Smooth muscle cell (in vitro differentiated cells): Measurements from ENCODE around the gene USP40. TPM values are rescaled to one million over a fixed set of nuclear protein-coding genes. Genes with fewer than 3 reads are reported as not detected.

Experiments
- DNase-seq: peaks from one replicate; lab custom pipeline; 2025; ENCODE audit not compliant: unreplicated experiment; lab: John Stamatoyannopoulos, UW
- H2AFZ ChIP-seq: fragments of 200-600 bp; sonication (generic); 2 replicates; pipeline ENCODE4 v1.6.0; 2016; ENCODE audit warnings: antibody characterized with exemption, low read depth, mild to moderate bottlenecking
- H3F3A ChIP-seq: fragments of 200-600 bp; sonication (generic); 2 replicates; pipeline ENCODE4 v1.6.0; 2017; ENCODE audit warnings: antibody characterized with exemption, low read depth
- H3K27ac ChIP-seq: fragments of 200-600 bp; sonication (generic); 2 replicates; pipeline ENCODE4 v1.5.1; 2016; ENCODE audit warnings: low read depth, mild to moderate bottlenecking
- H3K27me3 ChIP-seq: fragments of 200-600 bp; sonication (generic); 2 replicates; pipeline ENCODE4 v1.6.1; 2016; ENCODE audit warnings: low read depth, mild to moderate bottlenecking
- H3K36me3 ChIP-seq: fragments of 200-600 bp; sonication (generic); 2 replicates; pipeline ENCODE4 v1.5.1; 2016; ENCODE audit warnings: low read depth
- H3K4me1 ChIP-seq: fragments of 200-600 bp; sonication (generic); 2 replicates; pipeline ENCODE4 v1.5.1; 2016; ENCODE audit warnings: low read depth
- H3K4me2 ChIP-seq: fragments of 200-600 bp; sonication (generic); 2 replicates; pipeline ENCODE4 v1.6.0; 2016; ENCODE audit warnings: mild to moderate bottlenecking
- H3K4me3 ChIP-seq: fragments of 200-600 bp; sonication (generic); 2 replicates; pipeline ENCODE4 v1.5.1; 2016; ENCODE audit warnings: mild to moderate bottlenecking
- H3K79me2 ChIP-seq: fragments of 200-600 bp; sonication (generic); 2 replicates; pipeline ENCODE4 v1.6.0; 2016; ENCODE audit warnings: low read depth, mild to moderate bottlenecking
- H3K9ac ChIP-seq: fragments of 200-600 bp; sonication (generic); 2 replicates; pipeline ENCODE4 v1.6.0; 2016; ENCODE audit warnings: low read depth
- H3K9me3 ChIP-seq: fragments of 200-600 bp; sonication (generic); replicated peaks from 2 replicates; pipeline ENCODE4 v1.5.1; 2016; ENCODE audit warnings: low read depth
- H4K20me1 ChIP-seq: fragments of 200-600 bp; sonication (generic); 2 replicates; pipeline ENCODE4 v1.6.0; 2016; ENCODE audit warnings: low read depth
- CTCF ChIP-seq: fragments of 200-600 bp; sonication (generic); IDR thresholded peaks from 2 replicates; pipeline ENCODE4 v1.5.1; 2017; ENCODE audit warnings: borderline replicate concordance, mild to moderate bottlenecking, antibody characterized with exemption; ENCODE audit not compliant: insufficient read depth, poor library complexity, severe bottlenecking
- WGBS: methylation state at CpG from one replicate; pipeline ENCODE4 v1.1.7; 2016; ENCODE audit warnings: low lambda C conversion rate; 5-methylcytosine and 5-hydroxymethylcytosine counted together
- polyA plus RNA-seq: library from polyadenylated mRNA; unstranded; fragments of >200 nt; fragmentation: Nextera tagmentation; extraction: Ambion mirVana; gene quantifications from 2 replicates; pipeline ENCODE4 v1.2.1, GENCODE V29; 2016
- total RNA-seq: library from RNA; depleted of rRNA; stranded (reverse); fragments of >200 nt; gene quantifications from 2 replicates; pipeline ENCODE4 v1.2.3, GENCODE V29; 2014

The USP40 gene
- total and polyA plus RNA-seq, 2 experiments from 2014 or later: 9.4 to 23.6 TPM

GRCh38 chr2:233436691-233437438, 129.7 kb downstream of the USP40 start:
- Histone ChIP-seq H4K20me1 (no peaks in the 10 kb centered on the region), H3F3A (no peaks in the 10 kb centered on the region), H3K9me3 (no peaks in the 10 kb centered on the region), H3K4me3 (no peak overlapping the region), H3K27ac (no peak overlapping the region), H3K27me3 (no peaks in the 10 kb centered on the region), H3K9ac (no peak overlapping the region), H3K79me2 (peaks cover 9% of the 10 kb centered on the region), H3K4me2 (no peak overlapping the region), H2AFZ (no peak overlapping the region), H3K36me3 (no peaks in the 10 kb centered on the region), H3K4me1 (no peaks in the 10 kb centered on the region)
- 94% methylated on average over 17 of the region's 17 CpGs for WGBS
- no peak for DNase-seq
- TF ChIP-seq CTCF: no peak

- H3K27me3 ChIP-seq: no peaks in the 10 kb centered on the region
Measured at GRCh38 chr2:233436191-233436581, 130.4 kb downstream of the USP40 start.

GRCh38 chr2:233435436-233436190, 131.0 kb downstream of the USP40 start:
- Histone ChIP-seq H3F3A (peaks cover 2% of the 10 kb centered on the region), H3K9ac (no peak overlapping the region), H4K20me1 (no peaks in the 10 kb centered on the region), H2AFZ (no peak overlapping the region), H3K4me2 (no peak overlapping the region), H3K79me2 (peaks cover 15% of the 10 kb centered on the region), H3K4me1 (peaks cover 3% of the 10 kb centered on the region), H3K36me3 (no peaks in the 10 kb centered on the region), H3K4me3 (no peak overlapping the region), H3K9me3 (no peaks in the 10 kb centered on the region), H3K27me3 (no peaks in the 10 kb centered on the region), H3K27ac (no peak overlapping the region)
- no peak for TF ChIP-seq CTCF
- DNase-seq: no peak
- WGBS: 98% methylated on average over 18 of the region's 18 CpGs

More at GRCh38 chr2:233436191-233436581, 130.4 kb downstream of the USP40 start:
- peaks cover 12% of the 10 kb centered on the region for H3K79me2 ChIP-seq
- no peaks in the 10 kb centered on the region for H3F3A ChIP-seq
- no peak overlapping the region for H3K4me2 ChIP-seq
- H3K27ac ChIP-seq: no peak overlapping the region
- H3K36me3 ChIP-seq: no peaks in the 10 kb centered on the region
- no peak overlapping the region for H2AFZ ChIP-seq
- no peak overlapping the region for H3K4me3 ChIP-seq
- TF ChIP-seq CTCF: no peak
- no peaks in the 10 kb centered on the region for H3K4me1 ChIP-seq
- DNase-seq: no peak
- no peaks in the 10 kb centered on the region for H4K20me1 ChIP-seq
- WGBS: 98% methylated on average over 15 of the region's 15 CpGs
- no peaks in the 10 kb centered on the region for H3K9me3 ChIP-seq
- no peak overlapping the region for H3K9ac ChIP-seq
